WTC11 (cell line): ENCODE measurements around the gene NEIL3.

Experiments
- AFF4 ChIP-seq: sonication (generic); formaldehyde crosslinking; IDR thresholded peaks from 2 replicates; pipeline ENCODE4 v1.8.1; 2023; ENCODE audit warnings: mild to moderate bottlenecking, missing genetic modification reagents, borderline replicate concordance
- ERG ChIP-seq: fragments of 250-450 bp; sonication (Bioruptor Pico); IDR thresholded peaks from 2 replicates; pipeline ENCODE4 v1.8.0; 2021; ENCODE audit warnings: mild to moderate bottlenecking
- IRF1 ChIP-seq: sonication (generic); formaldehyde crosslinking; IDR thresholded peaks from 2 replicates; pipeline ENCODE4 v1.8.0; 2023; ENCODE audit warnings: missing genetic modification reagents
- KAT7 ChIP-seq: sonication (generic); formaldehyde crosslinking; IDR thresholded peaks from 2 replicates; pipeline ENCODE4 v1.8.1; 2023; ENCODE audit warnings: missing genetic modification reagents, mild to moderate bottlenecking, borderline replicate concordance
- TF ChIP-seq, protein P1 (sequence below): fragments of 200-600 bp; IDR thresholded peaks from 2 replicates; pipeline ENCODE4 v1.8.0; 2022; ENCODE audit warnings: antibody characterized with exemption
- TF ChIP-seq, protein P2 (sequence below): sonication (generic); formaldehyde crosslinking; conservative IDR thresholded peaks from 2 replicates; pipeline ENCODE4 v1.8.1; 2022; ENCODE audit warnings: mild to moderate bottlenecking, missing genetic modification reagents
- TF ChIP-seq, protein P3 (sequence below): sonication (generic); formaldehyde crosslinking; IDR thresholded peaks from 2 replicates; pipeline ENCODE4 v1.8.1; 2023; ENCODE audit warnings: mild to moderate bottlenecking, missing genetic modification reagents

DNA sequence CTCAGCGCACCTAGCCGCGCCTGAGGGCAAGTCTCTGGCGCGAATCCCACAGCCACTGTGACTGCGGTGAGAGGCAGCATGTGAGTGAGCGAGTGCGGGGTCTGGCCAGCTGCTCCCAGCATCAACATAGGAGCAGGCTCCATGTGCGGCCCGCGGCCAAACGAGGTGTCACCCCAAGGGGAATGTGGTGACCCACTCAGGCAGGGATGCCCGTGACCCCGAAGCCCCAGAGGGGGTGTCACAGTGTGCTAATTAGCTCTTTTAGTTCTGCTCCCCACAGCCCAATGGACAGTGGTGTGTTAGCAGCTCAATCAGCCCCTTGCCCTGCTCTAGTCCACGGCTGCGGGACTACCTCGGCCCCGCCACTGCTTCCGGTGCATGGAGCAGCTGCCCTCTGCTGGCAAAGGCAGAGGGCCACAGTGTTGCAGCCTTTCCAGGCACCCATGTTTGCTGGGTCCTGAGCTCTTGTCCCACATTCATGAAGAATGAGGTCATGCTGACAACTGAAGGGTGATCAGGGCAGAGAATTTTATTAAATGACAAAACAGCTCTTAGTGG lies 71.1 kb downstream of the NEIL3 start:
- TF ChIP-seq, protein P1, sequence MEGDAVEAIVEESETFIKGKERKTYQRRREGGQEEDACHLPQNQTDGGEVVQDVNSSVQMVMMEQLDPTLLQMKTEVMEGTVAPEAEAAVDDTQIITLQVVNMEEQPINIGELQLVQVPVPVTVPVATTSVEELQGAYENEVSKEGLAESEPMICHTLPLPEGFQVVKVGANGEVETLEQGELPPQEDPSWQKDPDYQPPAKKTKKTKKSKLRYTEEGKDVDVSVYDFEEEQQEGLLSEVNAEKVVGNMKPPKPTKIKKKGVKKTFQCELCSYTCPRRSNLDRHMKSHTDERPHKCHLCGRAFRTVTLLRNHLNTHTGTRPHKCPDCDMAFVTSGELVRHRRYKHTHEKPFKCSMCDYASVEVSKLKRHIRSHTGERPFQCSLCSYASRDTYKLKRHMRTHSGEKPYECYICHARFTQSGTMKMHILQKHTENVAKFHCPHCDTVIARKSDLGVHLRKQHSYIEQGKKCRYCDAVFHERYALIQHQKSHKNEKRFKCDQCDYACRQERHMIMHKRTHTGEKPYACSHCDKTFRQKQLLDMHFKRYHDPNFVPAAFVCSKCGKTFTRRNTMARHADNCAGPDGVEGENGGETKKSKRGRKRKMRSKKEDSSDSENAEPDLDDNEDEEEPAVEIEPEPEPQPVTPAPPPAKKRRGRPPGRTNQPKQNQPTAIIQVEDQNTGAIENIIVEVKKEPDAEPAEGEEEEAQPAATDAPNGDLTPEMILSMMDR = no peak
- TF ChIP-seq, protein P2, sequence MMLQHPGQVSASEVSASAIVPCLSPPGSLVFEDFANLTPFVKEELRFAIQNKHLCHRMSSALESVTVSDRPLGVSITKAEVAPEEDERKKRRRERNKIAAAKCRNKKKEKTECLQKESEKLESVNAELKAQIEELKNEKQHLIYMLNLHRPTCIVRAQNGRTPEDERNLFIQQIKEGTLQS (CRISPR knock-in tag) = no peak
- TF ChIP-seq KAT7 = no peak
- TF ChIP-seq ERG (CRISPR knock-in tag) = no peak
- TF ChIP-seq, protein P3, sequence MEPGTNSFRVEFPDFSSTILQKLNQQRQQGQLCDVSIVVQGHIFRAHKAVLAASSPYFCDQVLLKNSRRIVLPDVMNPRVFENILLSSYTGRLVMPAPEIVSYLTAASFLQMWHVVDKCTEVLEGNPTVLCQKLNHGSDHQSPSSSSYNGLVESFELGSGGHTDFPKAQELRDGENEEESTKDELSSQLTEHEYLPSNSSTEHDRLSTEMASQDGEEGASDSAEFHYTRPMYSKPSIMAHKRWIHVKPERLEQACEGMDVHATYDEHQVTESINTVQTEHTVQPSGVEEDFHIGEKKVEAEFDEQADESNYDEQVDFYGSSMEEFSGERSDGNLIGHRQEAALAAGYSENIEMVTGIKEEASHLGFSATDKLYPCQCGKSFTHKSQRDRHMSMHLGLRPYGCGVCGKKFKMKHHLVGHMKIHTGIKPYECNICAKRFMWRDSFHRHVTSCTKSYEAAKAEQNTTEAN (CRISPR knock-in tag) = no peak
- no peak for TF ChIP-seq AFF4 (CRISPR knock-in tag)
- TF ChIP-seq IRF1 (CRISPR knock-in tag) = no peak
